HG03521 (cell line): ENCODE measurements around the gene COPS4.
"Not testable (repeated sequence)": the region's sequence is repeated elsewhere in the genome, so short reads cannot be mapped to it uniquely, and the experiment has no call there.

ENCODE experiments used
- ATAC-seq: cut with Tn5 transposase; IDR thresholded peaks from one replicate; pipeline ENCODE4 v1.9.1; 2021; ENCODE audit warnings: mild to moderate bottlenecking, moderate library complexity; ENCODE audit not compliant: unreplicated experiment

The COPS4 gene

DNA sequence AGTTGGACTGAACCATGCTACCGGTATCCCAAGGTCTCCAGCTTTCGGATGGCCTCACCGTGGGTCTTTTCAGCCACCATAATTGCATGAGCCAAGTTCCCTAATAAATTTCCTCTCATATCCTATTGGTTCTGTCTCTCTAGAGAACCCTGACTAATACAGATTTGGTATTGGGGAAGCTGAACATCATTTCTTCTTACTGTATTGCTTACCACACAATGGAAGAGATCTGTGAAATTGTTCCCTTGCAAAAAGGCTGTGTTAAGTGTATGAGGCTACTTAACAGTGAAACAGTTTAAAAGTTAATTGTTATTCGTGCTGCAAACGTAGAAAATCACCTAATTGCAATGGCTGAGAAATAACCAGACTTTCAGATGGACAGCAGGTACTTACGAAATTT, 45.6 kb downstream of the COPS4 start:
- ATAC-seq, result no peak

DNA sequence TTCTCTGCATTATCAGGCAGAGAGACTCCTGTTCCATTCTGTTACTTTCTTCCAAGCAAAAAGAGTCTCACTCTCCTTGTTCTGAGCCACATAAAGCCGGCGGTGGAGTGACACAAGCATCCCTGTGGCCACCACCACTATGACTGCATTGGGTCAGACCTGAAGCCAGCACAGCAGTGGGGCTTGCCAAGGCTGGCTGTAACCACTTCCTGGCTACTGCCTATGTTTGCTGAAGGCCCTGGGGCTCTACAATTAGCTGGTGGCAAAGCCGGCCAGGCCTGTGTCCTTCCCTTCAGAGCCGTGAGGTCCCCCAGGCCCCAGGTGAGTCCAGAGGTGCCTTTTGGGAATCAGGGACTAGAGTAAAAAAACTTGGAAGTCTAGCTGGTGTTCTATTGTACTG, 47.8 kb downstream of the COPS4 start:
- no peak for ATAC-seq

DNA sequence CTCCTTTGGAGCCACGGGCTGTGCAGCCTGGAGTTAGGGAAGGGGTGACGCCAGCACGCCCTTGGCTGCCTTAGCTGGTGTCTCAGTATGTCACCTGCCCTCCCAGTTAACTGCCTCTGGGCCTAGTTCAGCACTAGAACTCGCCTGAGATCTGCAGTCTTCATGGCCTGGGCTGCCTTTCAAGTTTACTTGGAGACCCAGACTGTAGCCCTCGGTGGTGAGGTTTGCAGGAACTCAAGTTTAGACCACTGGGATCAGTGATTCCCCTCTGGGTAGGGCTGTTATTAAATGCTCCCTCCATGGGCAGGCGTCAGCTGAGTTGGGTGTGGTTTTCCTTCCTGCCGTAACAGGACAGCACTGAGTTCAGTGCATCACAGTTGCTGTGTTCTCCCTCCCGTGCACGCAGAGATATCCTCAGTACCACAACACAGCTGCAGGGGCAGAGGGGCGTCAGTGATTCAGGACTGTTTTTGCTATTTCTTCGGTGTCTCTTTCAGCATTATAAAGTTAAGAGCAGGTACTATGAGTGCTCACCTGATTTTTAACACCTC, 49.0 kb downstream of the COPS4 start:
- no peak for ATAC-seq

DNA sequence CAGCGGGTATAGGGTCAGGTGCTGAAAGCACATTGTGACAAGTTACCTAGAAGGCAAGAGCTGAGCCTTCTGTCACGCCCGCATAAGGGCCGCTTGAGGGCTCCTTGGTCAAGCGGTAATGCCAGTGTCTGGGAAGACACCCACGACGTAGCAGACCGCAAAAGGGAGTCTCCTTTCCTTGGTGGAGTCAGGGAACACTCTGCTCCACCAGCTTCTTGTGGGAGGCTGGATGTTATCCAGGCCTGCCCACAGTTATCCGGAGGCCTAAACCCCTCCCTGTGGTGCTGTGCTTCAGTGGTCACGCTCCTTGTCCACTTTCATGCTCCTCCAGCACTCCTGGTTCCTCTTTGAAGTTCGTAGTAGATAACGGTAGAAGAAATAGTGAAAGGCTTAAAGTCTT, 50.0 kb downstream of the COPS4 start:
- ATAC-seq, result not testable (repeated sequence)

DNA sequence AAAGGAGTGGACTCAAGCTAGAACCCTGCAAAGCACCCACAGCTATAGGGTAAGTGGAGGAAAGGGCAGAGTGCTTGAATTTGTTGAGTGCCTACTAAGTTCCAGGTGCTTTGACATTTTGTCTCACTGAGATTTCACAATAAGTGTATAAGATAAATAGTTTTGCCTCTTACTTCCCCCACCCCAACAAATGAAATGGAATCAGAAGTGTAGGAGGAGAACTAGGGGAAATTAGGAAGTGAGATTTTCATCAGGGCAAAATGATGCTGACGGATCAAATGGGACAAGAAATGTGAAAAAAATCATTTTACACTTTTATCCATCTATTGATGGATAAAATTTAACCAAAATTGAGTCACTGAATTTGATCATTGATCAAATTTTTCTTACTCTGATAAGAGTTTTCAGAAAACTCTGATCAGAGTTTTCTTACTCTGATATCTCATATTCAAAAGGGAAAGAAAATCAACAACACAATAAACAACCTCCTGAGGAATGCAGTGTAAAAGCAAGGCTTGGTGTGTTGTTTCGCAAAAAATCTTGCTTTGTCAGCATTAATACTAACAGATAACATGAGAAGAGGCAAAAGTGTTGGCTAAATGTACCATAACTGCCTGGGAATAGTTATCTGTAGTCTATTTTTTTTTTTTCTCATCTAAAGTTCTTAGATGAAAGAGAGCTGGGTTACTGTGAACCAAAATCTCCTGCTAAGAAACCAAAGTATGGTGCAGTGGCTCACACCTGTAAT, 54.6 kb downstream of the COPS4 start:
- ATAC-seq, result no peak

DNA sequence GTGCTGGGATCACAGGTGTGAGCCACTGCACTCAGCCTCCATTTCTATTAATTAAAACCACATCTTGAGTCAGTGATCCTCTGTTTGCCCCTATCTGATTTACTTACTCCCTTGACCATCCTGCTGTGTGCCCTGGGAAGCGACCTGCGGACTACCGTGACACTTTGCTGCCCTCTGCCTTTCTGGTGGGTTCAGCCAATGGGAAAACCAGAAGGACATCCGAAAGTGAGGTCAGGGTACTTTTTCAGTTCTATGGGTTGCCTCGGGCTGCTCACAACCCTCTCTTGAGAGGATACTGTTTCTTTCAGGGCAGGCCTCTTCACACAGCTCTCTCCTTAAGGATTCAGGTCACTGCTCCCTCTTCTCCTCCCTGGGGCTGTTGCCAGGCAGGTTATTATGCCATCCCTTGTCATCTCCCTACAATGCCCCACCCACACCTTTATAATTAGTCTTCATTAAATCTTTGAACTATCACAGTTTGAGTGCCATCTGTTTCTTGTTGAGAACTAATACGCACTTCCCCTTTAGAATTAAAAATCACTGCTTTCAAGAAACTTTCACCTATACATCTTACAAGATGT, 58.2 kb downstream of the COPS4 start:
- ATAC-seq, result no peak

DNA sequence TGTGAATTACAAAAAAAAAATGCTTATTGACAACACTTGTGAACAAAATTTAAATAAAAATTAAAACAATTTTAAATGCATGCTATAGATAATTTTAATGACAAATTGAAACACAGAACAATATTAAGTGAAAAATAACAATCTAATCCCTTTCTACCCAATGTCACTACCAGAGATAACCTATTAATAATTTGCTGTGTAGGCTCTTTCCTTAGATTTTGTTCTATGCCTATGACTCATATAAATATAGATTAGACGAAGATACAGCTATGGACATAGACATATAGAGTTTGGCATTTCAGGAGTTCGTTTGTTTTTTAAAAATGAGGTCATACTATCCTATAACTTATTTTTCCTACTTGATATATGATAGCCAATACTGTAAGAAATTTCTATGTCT, 61.4 kb downstream of the COPS4 start:
- no peak for ATAC-seq

DNA sequence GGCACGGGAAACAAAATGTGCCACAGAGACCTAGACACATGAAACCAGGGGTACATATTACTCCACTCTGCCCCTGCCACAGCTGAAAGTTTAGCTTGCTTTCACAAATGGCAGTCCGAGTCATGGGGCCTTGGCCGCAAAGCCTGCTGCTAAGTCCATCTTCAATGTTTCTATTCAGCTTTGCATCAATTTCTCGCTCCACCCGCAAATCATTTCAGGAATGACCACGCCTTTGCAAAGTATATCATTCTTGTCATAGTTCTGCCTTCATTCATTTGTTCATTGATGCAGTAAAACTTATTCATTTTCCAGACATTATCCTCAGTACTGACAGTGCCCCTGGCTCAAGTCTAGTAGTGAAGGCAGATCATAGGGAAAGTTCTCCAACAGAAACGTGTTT, 70.0 kb downstream of the COPS4 start:
- no peak for ATAC-seq

DNA sequence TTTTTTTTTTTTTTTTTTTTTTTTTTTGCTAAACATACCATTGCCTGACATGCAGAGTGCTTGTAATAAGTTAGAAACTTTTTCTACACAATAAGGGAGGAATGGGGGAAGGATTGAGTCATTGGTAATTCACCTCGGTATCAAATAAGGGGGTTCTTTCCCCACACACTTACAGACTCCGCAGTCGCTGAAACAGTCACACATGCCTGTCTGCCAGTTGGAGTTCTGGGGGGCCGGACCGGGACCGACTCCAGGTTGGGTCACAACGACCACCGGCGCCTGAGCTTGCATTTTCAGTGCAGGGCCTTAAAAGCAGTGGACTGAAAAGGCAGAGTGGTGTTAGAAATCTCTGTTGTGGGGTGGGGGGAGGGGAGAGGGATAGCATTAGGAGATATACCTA, 72.6 kb downstream of the COPS4 start:
- no peak for ATAC-seq

DNA sequence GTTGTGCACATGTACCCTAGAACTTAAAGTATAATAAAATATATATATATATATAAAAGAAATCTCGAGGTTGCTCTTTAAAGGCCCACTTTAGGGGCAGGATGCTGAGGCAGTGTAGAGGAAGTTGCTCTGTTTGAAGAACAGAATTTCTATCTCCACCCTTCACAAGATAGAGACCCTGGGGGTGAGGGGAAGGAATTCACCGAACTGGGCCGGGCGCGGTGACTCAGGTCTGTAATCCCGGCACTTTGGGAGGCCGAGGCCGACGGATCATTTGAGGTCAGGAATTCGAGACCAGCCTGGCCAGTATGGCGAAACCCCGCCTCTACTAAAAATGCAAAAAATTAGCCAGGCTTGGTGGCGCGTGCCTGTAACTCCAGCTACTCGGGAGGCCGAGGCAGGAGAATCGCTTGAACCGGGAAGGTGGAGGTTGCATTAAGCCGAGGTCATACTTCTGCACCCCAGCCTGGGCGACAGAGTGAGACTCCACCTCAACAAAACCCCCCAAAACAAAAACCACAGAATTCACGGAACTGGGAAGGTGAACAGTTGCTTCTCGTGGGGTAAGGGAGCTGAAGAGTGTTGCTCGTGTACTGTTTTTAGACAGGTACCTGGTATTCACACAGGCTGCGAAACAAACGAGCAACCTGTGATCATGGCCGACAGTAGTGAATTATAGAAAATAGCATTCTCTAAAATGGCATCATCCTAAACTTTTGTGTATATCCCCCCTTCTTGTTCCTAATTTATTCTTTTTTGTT, 73.3 kb downstream of the COPS4 start:
- ATAC-seq, result no peak

DNA sequence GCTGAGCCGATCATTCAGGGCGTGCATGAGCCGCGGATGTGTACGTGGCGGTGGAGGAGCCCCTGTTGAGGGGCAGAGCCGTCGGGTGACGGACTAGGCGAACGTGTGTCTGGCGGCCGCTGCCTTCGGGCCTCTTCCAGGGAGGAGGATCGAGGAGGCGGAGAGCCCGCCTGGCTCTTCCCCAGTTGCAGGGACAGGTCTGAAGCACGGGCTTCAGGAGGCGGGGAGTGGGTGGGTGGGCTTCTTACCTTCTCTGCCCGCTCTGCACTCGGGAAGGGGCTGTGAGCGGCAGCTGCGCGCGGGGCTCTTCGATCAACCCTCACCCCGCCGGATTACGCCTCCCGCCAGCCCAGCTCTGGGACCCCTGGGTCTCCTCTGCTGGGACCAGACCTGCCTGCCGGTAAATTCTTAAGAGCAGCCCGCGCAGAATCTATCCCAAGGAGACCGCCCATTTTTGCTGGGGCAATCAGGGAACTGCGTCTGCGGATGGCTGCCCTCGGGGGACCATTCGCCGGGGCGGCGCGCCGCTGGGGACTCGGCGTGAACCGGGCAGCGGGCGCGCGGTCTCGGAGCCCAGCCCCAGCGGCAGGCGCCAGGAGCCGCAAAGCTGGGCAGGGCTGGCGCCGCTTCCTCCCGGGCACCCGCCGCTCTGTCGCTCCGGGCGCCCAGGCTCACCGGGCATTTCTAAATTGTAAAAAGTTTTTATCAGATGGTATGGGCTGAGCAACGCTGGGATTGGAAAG, 74.7 kb downstream of the COPS4 start:
- peak; percentile 23 for ATAC-seq

DNA sequence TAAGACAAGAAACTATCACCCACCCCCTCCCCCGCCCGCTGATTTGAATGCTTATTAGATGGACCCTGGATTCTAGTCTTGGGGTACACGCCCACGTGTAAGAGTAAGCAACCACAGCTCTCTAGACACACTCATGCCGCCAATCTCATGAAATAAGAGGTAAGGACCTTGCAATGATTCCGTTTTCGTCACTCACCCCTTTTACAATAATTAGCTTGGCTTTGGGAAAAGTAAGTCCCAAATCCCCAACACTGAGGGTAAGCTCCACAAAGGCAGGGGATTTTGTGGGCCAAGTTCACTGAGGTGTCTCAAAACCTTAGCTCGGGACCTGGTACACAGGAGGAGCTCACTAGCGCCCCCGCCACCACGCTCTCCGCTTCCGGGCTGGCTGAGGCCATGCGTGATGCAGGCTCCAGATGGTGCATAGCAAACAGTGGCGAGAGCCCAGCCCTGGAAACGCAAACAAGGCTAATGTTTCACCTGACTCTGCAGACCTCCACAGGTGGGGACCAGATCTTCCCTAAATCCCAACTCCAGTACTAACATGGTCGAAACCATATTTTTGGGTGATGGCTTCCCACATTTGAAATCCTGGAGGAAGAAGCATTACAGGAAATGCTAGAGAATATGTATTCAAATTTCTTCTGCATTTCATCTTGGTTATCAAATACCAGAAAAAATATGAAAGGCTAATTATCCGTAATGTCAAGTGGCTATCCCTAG, 75.4 kb downstream of the COPS4 start:
- peak; percentile 76 for ATAC-seq

DNA sequence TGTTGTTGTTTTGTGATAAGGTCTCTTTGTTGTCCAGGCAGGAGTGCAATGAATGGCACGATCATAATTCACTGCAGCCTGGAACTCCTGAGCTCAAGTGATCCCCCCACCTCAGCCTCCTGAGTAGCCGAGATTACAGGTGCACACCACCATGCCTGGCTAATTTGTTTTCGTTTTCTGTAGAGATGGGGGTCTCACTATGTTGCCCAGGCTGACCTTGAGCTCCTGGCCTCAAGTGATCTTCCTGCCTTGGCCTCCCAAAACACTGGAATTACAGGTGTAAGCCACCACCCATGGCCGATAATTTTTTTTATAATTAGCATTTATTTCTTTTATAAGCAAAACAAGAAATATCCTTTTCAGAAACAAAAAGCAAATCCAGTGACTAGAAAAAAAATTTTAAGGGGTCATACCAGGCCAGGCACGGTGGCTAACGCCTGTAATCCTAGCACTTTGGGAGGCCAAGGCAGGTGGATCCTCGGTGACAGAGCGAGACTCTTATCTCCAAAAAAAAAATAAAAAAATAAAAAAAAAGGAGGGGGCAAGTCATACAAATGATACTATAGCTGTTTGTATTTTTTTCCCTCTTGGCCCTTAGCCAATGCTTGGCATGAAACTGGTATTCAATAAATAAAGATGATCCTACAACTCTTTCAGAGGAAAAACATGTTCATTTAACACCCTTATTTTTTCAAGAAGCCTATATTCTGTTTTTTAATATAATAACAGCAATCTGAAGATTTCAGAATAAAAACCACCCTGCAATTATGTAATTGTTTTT, 76.2 kb downstream of the COPS4 start:
- ATAC-seq, result no peak

DNA sequence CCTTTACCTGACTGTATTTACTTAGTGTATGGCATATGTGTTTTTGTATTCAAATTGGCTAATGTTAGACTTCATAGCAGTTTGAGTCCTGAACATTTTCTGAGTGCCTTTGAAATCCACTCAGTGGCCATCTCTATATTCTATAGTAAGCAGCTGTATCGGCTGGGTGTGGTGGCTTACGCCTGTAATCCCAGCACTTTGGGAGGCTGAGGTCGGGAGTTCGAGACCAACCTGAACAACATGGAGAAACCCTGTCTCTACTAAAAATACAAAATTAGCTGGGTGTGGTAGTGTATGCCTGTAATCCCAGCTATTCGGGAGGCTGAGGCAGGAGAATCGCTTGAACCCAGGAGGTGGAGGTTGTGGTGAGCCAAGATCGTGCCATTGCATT, 76.8 kb downstream of the COPS4 start:
- ATAC-seq, result not testable (repeated sequence)

DNA sequence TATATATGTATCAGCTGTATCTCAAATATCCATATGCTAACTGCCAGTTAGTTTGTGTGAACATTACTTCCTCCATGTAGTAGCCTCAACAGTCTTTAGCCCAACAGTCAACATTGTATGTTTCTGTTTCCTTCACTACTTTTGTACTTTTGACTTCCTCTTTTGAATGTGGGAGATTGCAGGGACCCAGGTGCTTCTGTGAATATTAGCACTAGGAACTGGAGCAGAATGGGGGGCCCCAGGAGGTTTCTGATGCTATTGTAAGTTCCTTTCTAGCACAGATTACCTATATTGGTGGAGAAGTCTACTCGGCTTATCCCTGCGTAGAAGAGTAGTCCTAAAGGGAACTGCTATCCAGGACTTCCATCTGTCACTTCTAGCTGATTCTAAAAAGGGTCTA, 77.2 kb downstream of the COPS4 start:
- ATAC-seq, result peak; percentile 18

DNA sequence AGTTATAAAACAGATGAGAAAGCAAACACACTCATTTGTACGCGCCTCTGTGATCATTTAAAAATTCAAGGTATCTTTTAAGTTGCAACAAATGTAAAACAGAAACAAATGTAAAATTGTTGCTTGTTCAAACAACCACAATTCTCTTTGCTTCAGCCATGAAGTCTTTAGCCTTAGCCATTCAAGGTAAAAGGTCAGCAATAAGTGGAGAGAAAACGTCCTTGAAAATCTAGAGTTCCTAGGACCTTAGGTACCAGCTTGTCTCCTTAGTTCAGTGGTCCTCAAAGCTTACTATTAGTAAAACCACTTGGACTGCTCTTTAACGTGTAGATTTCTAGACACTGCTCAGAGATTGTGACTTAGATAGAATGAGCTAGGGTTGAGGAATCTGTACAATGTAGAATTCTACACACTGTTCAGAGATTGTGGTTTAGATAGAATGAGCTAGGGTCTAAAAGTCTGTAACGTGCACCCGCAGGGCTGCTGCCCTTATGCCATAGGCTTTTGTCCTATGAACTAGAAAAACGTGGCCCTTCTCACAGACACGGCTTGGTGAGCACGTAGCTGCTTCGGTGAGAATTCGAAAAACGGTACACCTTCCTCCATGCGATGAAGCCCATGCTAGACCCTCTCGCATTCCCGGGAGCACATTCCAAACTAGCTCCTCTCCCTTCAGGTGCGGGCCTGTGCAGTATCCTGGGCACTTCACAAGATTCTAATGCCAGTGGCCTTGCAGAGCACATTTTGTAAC, 77.9 kb downstream of the COPS4 start:
- no peak for ATAC-seq

DNA sequence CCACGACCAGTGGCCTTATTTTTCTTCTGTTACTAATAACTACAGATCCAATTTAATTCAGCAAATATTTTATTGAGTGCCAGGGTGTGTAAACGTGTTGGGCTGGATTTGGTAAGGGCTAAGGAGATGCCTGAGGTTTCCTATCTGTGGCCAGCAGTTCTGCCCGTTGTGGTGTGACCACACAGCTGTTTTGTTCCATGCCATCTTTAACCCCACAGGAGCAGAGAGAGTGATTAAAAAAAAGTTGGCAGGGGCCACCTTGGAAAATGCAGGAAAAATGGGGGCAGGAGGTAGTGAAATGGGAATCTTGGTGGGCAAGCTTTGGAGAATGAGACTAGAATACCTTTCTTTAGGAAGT, 78.4 kb downstream of the COPS4 start:
- ATAC-seq, result no peak

DNA sequence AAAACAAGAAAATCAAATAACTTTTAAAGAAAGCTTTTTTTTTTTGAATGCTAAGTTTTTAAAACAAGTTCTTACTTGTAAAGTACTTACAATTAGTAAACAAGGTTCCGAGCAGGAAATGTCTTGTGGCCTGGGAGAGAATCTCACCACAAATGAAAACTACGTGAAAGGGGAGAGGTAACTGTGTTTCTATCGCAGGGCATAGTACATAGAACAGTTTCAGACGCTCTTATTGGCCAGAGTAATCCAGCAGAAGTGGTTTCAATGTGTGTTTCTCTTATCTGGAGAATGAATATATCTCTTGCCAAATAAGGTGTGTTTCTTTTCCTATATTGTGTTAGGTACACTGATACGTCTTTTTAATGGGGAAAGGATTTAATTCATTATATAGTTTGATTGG, 79.6 kb downstream of the COPS4 start, which contains the start of gene PLAC8:
PLAC8 (minus strand) TSS at position 154 of the 400 bp plus-strand sequence. CDS start 6,808 bp downstream, outside the sequence.
- ATAC-seq, result peak; percentile 30

DNA sequence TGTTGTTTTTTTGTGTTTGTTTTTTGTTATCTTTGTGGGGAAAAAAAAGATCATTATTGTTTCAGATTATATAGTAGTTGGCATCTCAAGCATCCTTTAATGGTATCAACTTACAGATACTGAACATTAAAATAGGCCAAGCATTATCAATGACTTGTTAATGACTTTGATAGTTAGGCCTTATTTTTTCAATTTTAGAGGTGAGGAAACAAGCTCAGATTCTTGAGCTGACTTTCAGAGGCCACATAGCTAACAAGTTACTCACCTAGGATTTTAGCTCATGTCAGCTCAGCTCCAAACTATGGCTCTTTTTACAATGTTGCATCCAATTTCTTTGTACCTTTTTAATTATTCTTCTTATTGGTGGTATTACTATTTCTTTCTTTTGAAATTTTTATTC, 80.0 kb downstream of the COPS4 start:
- ATAC-seq, result no peak
